WI38 (cell line): ENCODE results near the gene TOR1AIP2.
A peak's percentile ranks its signal among the peaks of the same experiment; 100 is the strongest.

Source experiments
- H3K4me3 ChIP-seq: 2 replicates; pipeline ENCODE4 v1.5.1; 2011; ENCODE audit warnings: low read depth, mild to moderate bottlenecking, control low read depth, low read length
- CTCF ChIP-seq: IDR thresholded peaks from 2 replicates; pipeline ENCODE4 v1.5.1; 2012; ENCODE audit warnings: low read depth, mild to moderate bottlenecking, control low read depth, low read length

The TOR1AIP2 gene

GRCh38 chr1:179875596-179876299, 1.9 kb downstream of the TOR1AIP2 start:
- peak overlapping the region; percentile 89 for H3K4me3 ChIP-seq
- TF ChIP-seq CTCF: no peak

- no peak overlapping the region for H3K4me3 ChIP-seq
- TF ChIP-seq CTCF: no peak
Measured at GRCh38 chr1:179873438-179873851, 4.2 kb downstream of the TOR1AIP2 start.

- TF ChIP-seq CTCF: no peak
- H3K4me3 ChIP-seq: no peak overlapping the region
Measured at GRCh38 chr1:179872558-179872957, 5.0 kb downstream of the TOR1AIP2 start.

GRCh38 chr1:179871940-179872339, 5.7 kb downstream of the TOR1AIP2 start:
- no peak overlapping the region for H3K4me3 ChIP-seq
- TF ChIP-seq CTCF: no peak

GRCh38 chr1:179870870-179871269, 6.7 kb downstream of the TOR1AIP2 start:
- TF ChIP-seq CTCF: no peak

GRCh38 chr1:179867493-179868330, 9.9 kb downstream of the TOR1AIP2 start:
- no peak overlapping the region for H3K4me3 ChIP-seq
- TF ChIP-seq CTCF: peak; percentile 76

More at GRCh38 chr1:179870870-179871269, 6.7 kb downstream of the TOR1AIP2 start:
- H3K4me3 ChIP-seq: no peak overlapping the region

GRCh38 chr1:179866616-179867015, 11.0 kb downstream of the TOR1AIP2 start:
- no peak overlapping the region for H3K4me3 ChIP-seq
- no peak for TF ChIP-seq CTCF
